ENCODE results near the gene VWF. TPM values are rescaled to one million over a fixed set of nuclear protein-coding genes. Genes with fewer than 3 reads are reported as not detected.

The VWF gene
- total and polyA plus RNA-seq, 10 of the 15 experiments (the other 5 are each of a cell fraction or from before 2014, with no cell fraction given): 0.08 to 0.23 TPM; not detected in 8

DNA sequence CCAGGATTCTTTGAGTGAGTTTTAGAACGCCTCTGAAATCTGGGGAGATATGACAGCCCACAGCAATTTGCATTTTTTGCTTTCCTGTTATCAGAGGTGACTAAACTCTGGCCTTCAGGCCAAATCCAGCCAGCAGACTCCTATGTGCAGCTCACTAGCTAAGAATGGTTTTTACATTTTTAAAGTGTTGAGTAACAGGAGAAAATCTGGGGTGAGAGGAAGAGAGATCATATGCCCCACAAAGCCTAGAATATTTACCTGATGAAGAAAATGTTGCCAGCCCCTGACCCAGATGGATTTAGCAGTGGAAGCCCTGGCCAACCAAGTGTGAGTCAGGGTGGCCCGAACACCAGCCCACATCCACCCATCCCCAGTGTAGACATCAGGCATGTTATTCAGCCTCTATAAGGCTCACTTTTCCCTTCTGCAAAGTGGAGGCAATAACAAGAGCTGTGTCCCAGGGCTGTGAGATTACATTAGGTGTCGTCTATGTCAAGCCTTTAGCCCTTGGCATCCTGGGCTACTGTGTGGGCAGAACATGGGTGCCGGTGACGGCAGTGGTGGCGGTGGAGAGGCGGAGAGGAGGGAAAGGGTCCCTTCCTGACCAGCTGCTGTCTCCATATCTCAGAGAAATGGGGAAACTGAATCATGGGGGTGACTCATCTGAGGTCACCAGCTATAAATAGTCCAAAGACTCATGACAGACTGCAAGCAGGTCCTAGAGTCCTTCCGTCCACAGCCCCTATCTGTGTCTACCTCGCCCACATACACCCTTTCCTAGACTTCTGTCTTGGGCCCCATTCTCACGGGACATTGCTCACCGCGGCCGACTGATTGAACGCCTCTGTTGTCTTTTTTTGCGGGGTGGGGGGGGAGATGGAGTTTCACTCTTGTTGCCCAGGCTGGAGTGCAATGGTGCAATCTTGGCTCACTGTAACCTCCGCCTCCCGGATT lies 43.1 kb upstream of the VWF start (continued):
- TF ChIP-seq EZH2 (IDR thresholded peaks at IDR 0.05; ENCODE audit: borderline replicate concordance, control insufficient read depth, low read depth, low read length) (no peak), MYB (IDR thresholded peaks at IDR 0.05; ENCODE audit: borderline replicate concordance, low read depth, low read length) (no peak), TBL1XR1 (IDR thresholded peaks at IDR 0.05; ENCODE audit: low read depth, low read length) (no peak), BCL11A (IDR thresholded peaks at IDR 0.05; ENCODE audit: low read depth, low read length) (peak; percentile 62; the same call in 1 of the 2 replicates), CHD1 (IDR thresholded peaks at IDR 0.05; ENCODE audit: low read depth, low read length) (no peak), NFXL1 (IDR thresholded peaks at IDR 0.05; ENCODE audit: borderline replicate concordance) (no peak), EED (IDR thresholded peaks at IDR 0.05; ENCODE audit: low read depth) (peak; percentile 93), RELA (IDR thresholded peaks at IDR 0.05; ENCODE audit: borderline replicate concordance, partially characterized antibody) (no peak), TCF3 (IDR thresholded peaks at IDR 0.05; ENCODE audit: borderline replicate concordance, insufficient read depth, low read depth, low read length) (no peak), FOS (IDR thresholded peaks at IDR 0.05; ENCODE audit: borderline replicate concordance, extremely low read depth, insufficient read length) (no peak), JUNB (IDR thresholded peaks at IDR 0.05) (peak; percentile 89), CHD2 (IDR thresholded peaks at IDR 0.05; ENCODE audit: borderline replicate concordance, low read depth, low read length) (no peak), EP300 (IDR thresholded peaks at IDR 0.05; ENCODE audit: borderline replicate concordance in 1 of 2, control insufficient read depth in 1 of 2, low read depth in 2 of 2, low read length in 2 of 2) (peak; percentile 23 to 53; a peak in 2 of 4 replicates), SMC3 (IDR thresholded peaks at IDR 0.05; ENCODE audit: borderline replicate concordance, low read length) (no peak), ASH2L (IDR thresholded peaks at IDR 0.05; ENCODE audit: borderline replicate concordance, low read depth) (no peak), NFYA (IDR thresholded peaks at IDR 0.05; ENCODE audit: borderline replicate concordance, low read depth, low read length) (no peak)
